Medulla oblongata (tissue), 1 donor: ENCODE measurements around the gene ANGPTL7.
"Not testable (repeated sequence)": the region's sequence is repeated elsewhere in the genome, so short reads cannot be mapped to it uniquely, and the experiment has no call there.

Experiments used
- DNase-seq: peaks from one replicate; pipeline ENCODE4 v3.0.0-alpha.2; 2015; ENCODE audit errors: extremely low spot score

ANGPTL7 gene

GRCh38 chr1:11169202-11169601, 20.0 kb upstream of the ANGPTL7 start:
- no peak for DNase-seq

DNA sequence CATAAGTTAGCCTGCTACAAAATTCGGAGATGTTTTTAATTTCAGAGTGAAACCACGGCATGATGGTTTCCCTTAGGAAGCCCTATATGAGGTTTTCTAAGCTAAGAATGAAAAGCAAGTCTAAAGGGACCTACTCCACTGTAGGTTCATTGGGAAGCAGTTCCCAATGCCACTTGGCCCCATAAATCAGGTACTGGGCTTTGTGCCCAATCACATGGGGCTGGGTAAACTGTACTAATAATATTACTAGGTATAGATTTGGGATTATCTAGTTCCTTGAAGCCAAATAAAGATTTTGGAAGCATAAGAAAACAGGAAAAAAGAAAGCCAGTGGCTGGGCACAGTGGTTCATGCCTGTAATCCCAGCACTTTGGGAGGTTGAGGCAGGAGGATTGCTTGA, 19.1 kb upstream of the ANGPTL7 start:
- no peak for DNase-seq

DNA sequence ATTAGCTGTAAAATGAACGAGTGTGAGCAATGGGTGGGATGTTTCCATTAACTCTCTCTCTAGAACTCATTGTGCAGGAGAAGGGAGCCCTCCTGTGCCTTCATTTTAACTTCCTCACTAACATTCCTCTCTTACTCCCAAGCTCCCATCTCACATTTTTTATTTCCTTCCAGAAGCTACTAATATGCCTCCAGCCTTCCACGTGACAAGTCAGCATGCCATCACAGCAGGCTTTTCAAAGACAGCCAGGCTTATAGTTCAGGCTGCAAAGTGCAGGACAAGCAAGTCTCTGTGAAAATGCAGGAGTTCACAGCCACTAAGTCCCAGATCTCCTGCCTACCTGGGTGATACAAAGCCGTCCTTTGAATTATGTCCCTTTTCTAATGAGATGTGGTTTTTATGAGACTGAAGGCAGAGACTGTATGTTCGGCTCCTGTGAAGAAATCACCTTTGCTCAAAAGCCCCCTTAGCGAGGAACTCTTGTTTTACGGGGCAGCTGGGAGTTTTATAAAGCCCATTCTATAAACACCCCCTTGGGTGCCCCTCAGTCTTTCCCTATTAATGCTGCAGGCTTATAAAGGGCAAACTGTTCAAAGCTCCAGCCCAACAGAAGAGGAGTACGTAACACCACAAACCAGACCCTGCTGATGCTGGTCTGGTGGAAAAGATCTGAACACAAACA, 14.8 kb upstream of the ANGPTL7 start:
- peak; percentile 56 for DNase-seq

DNA sequence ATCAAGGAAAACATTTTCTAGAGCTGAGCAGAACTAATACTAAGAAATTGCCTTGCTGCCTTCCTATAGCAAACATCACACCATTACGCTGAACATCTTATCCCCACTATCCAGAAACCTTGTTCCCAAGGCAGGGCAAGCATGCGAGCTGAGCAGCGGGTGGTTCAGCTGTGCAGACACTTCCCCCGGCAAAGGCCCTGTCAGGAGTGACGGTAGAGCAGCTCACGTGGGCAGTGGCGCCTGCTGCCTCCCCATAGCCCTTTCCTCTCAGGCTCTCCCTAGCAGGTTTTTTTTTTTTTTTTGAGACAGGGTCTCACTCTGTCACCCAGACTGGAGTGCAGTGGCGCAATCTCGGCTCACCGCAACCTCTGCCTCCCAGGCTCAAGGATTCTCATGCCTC, 13.7 kb upstream of the ANGPTL7 start:
- no peak for DNase-seq

DNA sequence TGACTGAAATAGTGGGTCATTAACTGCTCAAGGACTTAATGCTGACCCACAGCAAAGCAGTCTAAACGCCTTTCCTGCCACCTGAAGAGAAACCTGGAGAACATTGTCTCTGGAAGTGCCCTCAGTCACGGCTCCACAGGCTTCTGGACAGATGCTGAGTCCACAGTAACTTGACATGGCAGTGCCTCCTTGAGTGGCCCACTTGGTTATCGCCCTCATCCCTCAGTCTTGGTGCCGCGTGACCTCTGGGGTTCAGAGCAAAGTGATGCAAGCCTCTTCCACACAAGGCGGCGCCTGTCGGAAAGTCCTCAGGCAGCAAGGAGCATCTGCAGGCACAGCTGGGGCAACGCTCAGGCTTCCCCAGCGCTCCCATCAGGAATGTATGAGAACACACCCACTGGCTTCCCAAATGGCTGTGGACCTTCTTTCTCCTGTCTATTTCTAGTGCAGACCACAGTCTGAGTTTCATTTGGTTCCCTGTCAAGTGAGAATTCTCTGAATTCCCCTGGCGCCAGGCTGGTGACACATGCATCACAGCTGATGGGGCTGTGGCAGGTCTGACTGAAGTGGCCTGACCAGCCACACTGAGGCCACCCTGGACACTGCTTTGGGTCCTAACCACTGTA, 13.0 kb upstream of the ANGPTL7 start:
- DNase-seq, result no peak

- DNase-seq, result no peak
These were observed 10.8 kb upstream of the ANGPTL7 start for GRCh38 chr1:11178021-11179015.

GRCh38 chr1:11179125-11179524, 10.0 kb upstream of the ANGPTL7 start:
- no peak for DNase-seq

DNA sequence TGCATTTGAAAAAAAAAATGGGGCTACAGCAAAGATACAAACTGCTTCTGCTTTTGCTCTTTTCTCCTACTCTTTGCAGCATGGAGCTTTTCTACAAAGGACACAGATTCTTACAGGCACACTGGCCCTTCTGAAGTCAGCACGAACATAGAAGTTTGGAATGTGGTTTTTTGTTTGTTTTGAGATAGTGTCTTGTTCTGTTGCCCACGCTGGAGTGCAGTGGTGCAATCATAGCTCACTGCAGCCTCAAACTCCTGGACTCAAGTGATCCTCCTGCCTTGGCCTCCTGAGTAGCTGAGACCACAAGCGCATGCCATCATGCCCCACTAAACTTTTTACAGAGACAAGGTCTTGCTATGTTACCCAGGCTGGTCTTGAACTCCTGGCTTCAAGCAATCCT, 9.4 kb upstream of the ANGPTL7 start:
- DNase-seq, result not testable (repeated sequence)

DNA sequence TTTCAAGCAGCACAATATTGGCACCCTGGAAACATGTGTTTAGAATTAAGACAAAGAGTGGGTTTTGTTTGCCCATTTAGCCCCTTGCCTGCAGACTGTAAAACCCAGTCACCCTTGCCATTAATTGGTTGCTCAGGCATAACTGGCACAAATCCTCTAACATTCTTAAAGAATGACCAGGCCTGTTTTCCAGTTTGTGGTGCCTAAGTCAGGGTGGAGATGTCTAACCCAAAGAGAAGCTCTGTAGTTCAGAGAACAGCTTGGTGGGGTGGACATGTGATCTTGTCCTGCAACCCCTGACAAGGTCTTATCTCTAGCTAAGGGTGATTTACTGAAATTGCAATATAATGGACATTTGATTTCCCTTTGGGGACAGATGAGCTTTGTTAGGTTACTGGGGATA, 8.8 kb upstream of the ANGPTL7 start:
- DNase-seq, result no peak

- no peak for DNase-seq
These were observed 6.3 kb upstream of the ANGPTL7 start for GRCh38 chr1:11182884-11183283.

GRCh38 chr1:11184973-11185372, 4.2 kb upstream of the ANGPTL7 start:
- DNase-seq, result peak; percentile 63

- DNase-seq, result peak; percentile 47
These were observed 2.2 kb upstream of the ANGPTL7 start for GRCh38 chr1:11187000-11187399.

- DNase-seq, result no peak
These were observed 1.7 kb upstream of the ANGPTL7 start for GRCh38 chr1:11187494-11187893.

- peak; percentile 32 for DNase-seq
These were observed 1.2 kb upstream of the ANGPTL7 start for GRCh38 chr1:11187931-11188330.

DNA sequence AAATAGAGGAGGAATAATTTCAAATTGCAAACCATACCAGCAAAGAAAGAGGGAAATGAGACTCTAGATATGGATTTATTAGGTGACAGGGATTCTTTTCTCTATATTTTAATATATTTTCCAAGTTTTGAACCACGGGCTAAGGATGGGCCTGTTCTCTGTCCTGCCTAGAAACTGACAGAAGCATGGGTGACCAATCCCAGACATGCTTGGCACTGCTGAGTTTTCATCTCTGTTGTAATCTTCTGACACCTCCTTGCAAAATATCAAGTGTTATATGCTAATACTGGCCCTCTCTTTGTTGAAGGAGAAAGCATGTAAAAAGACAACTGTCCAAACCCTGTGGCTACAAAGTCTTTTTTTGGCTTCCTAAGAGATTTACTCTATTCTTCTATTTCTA, 774 bp upstream of the ANGPTL7 start:
- no peak for DNase-seq

DNA sequence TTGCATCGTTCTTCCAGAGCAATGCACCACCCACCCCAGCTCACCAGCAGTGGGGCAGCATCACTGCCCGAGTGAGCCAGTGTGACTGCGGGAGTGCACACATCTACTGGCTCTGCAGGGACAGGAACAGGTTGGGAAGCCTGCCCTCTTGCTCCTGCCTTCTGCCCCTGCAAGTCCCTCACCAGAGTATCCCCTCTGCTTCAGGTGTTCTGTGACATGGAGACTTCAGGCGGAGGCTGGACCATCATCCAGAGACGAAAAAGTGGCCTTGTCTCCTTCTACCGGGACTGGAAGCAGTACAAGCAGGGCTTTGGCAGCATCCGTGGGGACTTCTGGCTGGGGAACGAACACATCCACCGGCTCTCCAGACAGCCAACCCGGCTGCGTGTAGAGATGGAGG, 4.2 kb downstream of the ANGPTL7 start:
- no peak for DNase-seq

GRCh38 chr1:11194407-11195176, 5.4 kb downstream of the ANGPTL7 start:
- no peak for DNase-seq

DNA sequence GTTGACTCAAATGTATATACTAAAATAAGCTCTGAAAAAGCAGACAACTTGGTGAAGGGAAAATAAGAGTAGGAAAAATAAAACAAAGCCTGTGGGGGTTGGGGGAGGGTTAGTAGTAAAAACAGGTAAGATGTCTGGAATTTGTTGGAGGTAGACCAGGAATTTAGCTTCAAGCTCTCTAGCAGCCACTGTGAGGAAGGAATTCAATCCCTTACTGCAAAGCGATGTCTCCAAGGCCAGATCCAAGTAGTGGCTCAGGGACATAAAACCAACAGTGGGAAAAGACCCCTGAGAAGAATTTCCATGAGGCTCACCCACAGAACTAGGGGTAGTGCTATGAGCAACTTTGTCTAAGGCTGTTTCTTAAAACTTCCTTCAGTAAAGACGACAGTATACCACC, 7.8 kb downstream of the ANGPTL7 start:
- no peak for DNase-seq

GRCh38 chr1:11197359-11197758, 8.2 kb downstream of the ANGPTL7 start:
- DNase-seq, result no peak

- DNase-seq, result peak; percentile 49
These were observed 9.1 kb downstream of the ANGPTL7 start for GRCh38 chr1:11198257-11198656.

- DNase-seq, result peak; percentile 78
These were observed 9.9 kb downstream of the ANGPTL7 start for GRCh38 chr1:11198851-11199594.
